Astrocyte (in vitro differentiated cells and primary cell): ENCODE data around the gene MAST3. TPM values are rescaled to one million over a fixed set of nuclear protein-coding genes. Genes with fewer than 3 reads are reported as not detected.
A peak's percentile ranks its signal among the peaks of the same experiment; 100 is the strongest.

Source experiments
- DNase-seq: peaks from one replicate; pipeline ENCODE4 v3.0.0-alpha.2; 2010; ENCODE audit warnings: low read depth
- FAIRE-seq: peaks from 2 replicates; lab custom pipeline; 2011; peaks lifted over from hg19 to GRCh38; lab: Jason Lieb, UNC
- H2AFZ ChIP-seq: 2 replicates; pipeline ENCODE4 v1.6.0; 2012; ENCODE audit warnings: low read depth, low read length, inconsistent platforms
- H3K27ac ChIP-seq: 2 replicates; pipeline ENCODE4 v1.5.1; 2011; ENCODE audit warnings: low read depth, low read length, inconsistent platforms
- H3K27me3 ChIP-seq: 2 replicates; pipeline ENCODE4 v1.6.0; 2011; ENCODE audit warnings: low read length, inconsistent platforms; ENCODE audit not compliant: insufficient read depth
- H3K36me3 ChIP-seq: 2 replicates; pipeline ENCODE4 v1.5.1; 2011; ENCODE audit warnings: low read length, inconsistent platforms; ENCODE audit not compliant: insufficient read depth
- H3K4me1 ChIP-seq: 2 replicates; pipeline ENCODE4 v1.5.1; 2011; ENCODE audit warnings: low read length, inconsistent platforms; ENCODE audit not compliant: insufficient read depth
- H3K4me2 ChIP-seq: 2 replicates; pipeline ENCODE4 v1.6.0; 2012; ENCODE audit warnings: low read length, inconsistent platforms
- H3K4me3 ChIP-seq: 2 replicates; pipeline ENCODE4 v1.5.1; 2011; ENCODE audit warnings: low read depth, mild to moderate bottlenecking, low read length, inconsistent platforms; ENCODE audit not compliant: insufficient read depth
- H3K79me2 ChIP-seq: 2 replicates; pipeline ENCODE4 v1.6.0; 2012; ENCODE audit warnings: mild to moderate bottlenecking, low read length, inconsistent platforms; ENCODE audit not compliant: insufficient read depth
- H3K9ac ChIP-seq: 2 replicates; pipeline ENCODE4 v1.6.0; 2012; ENCODE audit warnings: mild to moderate bottlenecking, low read length, inconsistent platforms
- H3K9me3 ChIP-seq: 2 replicates; pipeline ENCODE4 v1.5.1; 2012; ENCODE audit warnings: low read depth, mild to moderate bottlenecking, low read length, inconsistent platforms; ENCODE audit not compliant: insufficient read depth
- H4K20me1 ChIP-seq: 2 replicates; pipeline ENCODE4 v1.6.0; 2012; ENCODE audit warnings: low read length, inconsistent platforms; ENCODE audit not compliant: insufficient read depth
- H3K27ac Mint-ChIP-seq: one replicate; pipeline ENCODE4 v1.8.0; 2021; ENCODE audit warnings: mild to moderate bottlenecking, mixed read lengths; ENCODE audit not compliant: unreplicated experiment
- H3K27me3 Mint-ChIP-seq: one replicate; pipeline ENCODE4 v1.8.0; 2021; ENCODE audit warnings: low read depth, mixed read lengths; ENCODE audit not compliant: unreplicated experiment
- H3K36me3 Mint-ChIP-seq: one replicate; pipeline ENCODE4 v1.8.0; 2021; ENCODE audit warnings: low read depth, mixed read lengths; ENCODE audit not compliant: unreplicated experiment
- H3K4me1 Mint-ChIP-seq: one replicate; pipeline ENCODE4 v1.8.0; 2021; ENCODE audit warnings: low read depth, mixed read lengths; ENCODE audit not compliant: unreplicated experiment
- H3K4me3 Mint-ChIP-seq: one replicate; pipeline ENCODE4 v1.8.0; 2021; ENCODE audit warnings: mild to moderate bottlenecking, moderate library complexity, mixed read lengths; ENCODE audit not compliant: unreplicated experiment
- H3K9me3 Mint-ChIP-seq: one replicate; pipeline ENCODE4 v1.8.0; 2021; ENCODE audit warnings: mild to moderate bottlenecking, mixed read lengths; ENCODE audit not compliant: unreplicated experiment
- CTCF ChIP-seq: IDR thresholded peaks from 2 replicates; pipeline ENCODE4 v1.5.1; 2011; ENCODE audit warnings: low read depth, mild to moderate bottlenecking, inconsistent platforms, low read length, moderate library complexity; ENCODE audit not compliant: insufficient read depth
- EZH2 ChIP-seq: IDR thresholded peaks from 2 replicates; pipeline ENCODE4 v1.6.1; 2012; ENCODE audit warnings: mild to moderate bottlenecking, low read length, inconsistent platforms; ENCODE audit not compliant: insufficient read depth
- total RNA-seq: library from RNA; stranded (reverse); gene quantifications from 2 replicates; pipeline ENCODE4 v1.2.1, GENCODE V29; 2021

MAST3 gene
- total RNA-seq, 1 donor from 2014 or later: 5.5 TPM

- Histone ChIP-seq H3K9me3 (no peaks in the 10 kb centered on the region), H3K4me1 (peaks cover 9% of the 10 kb centered on the region), H4K20me1 (peaks cover 14% of the 10 kb centered on the region), H3K4me2 (no peak overlapping the region), H3K79me2 (peaks cover 7% of the 10 kb centered on the region), H3K4me3 (no peak overlapping the region), H3K9ac (no peak overlapping the region), H3K36me3 (no peaks in the 10 kb centered on the region), H3K27ac (no peak overlapping the region), H2AFZ (no peak overlapping the region), H3K27me3 (no peaks in the 10 kb centered on the region)
- no peak for DNase-seq
- Mint-ChIP-seq H3K36me3 (peaks cover 18% of the 10 kb centered on the region), H3K27me3 (no peaks in the 10 kb centered on the region), H3K9me3 (no peaks in the 10 kb centered on the region), H3K4me3 (no peak overlapping the region), H3K4me1 (peaks cover 3% of the 10 kb centered on the region), H3K27ac (no peak overlapping the region)
- no peak for TF ChIP-seq CTCF
- TF ChIP-seq EZH2: no peak
- FAIRE-seq: no peak
Measured at GRCh38 chr19:18197941-18198340, 100.4 kb downstream of the MAST3 start.

GRCh38 chr19:18198374-18198773 is 100.8 kb downstream of the MAST3 start:
- Mint-ChIP-seq H3K36me3 (peaks cover 18% of the 10 kb centered on the region), H3K27ac (no peak overlapping the region), H3K4me1 (peaks cover 4% of the 10 kb centered on the region), H3K9me3 (peaks cover 2% of the 10 kb centered on the region), H3K4me3 (peak overlapping the region; percentile 27), H3K27me3 (peaks cover 2% of the 10 kb centered on the region)
- Histone ChIP-seq H3K9ac (no peak overlapping the region), H3K4me3 (no peak overlapping the region), H3K36me3 (no peaks in the 10 kb centered on the region), H2AFZ (no peak overlapping the region), H3K4me1 (peaks cover 13% of the 10 kb centered on the region), H3K9me3 (no peaks in the 10 kb centered on the region), H3K79me2 (peaks cover 10% of the 10 kb centered on the region), H3K27me3 (no peaks in the 10 kb centered on the region), H4K20me1 (peaks cover 17% of the 10 kb centered on the region), H3K27ac (no peak overlapping the region), H3K4me2 (no peak overlapping the region)
- FAIRE-seq (no peak), DNase-seq (no peak)
- TF ChIP-seq EZH2 (no peak), CTCF (no peak)

Other genes starting within 250 kb of the MAST3 start
- 1.00 and 1.8 TPM in 2 replicates for gene JAK3, start 249.8 kb upstream of the MAST3 start, total RNA-seq
- gene RPL18A, start 237.9 kb upstream of the MAST3 start, total RNA-seq: 1,839 and 1,909 TPM in 2 replicates
- not detected in 2 replicates for gene SLC5A5, start 225.8 kb upstream of the MAST3 start, total RNA-seq
- gene CCDC124, start 164.8 kb upstream of the MAST3 start, total RNA-seq: 91.0 and 97.3 TPM in 2 replicates
- 1.5 and 1.6 TPM in 2 replicates for gene KCNN1, start 130.7 kb upstream of the MAST3 start, total RNA-seq
- 2.6 and 2.8 TPM in 2 replicates for gene ARRDC2, start 89.6 kb upstream of the MAST3 start, total RNA-seq
- gene IL12RB1, start 10.8 kb upstream of the MAST3 start, total RNA-seq: 0.07 TPM in 1 of 2 replicates, not detected in the other
- 58.4 and 60.6 TPM in 2 replicates for gene PIK3R2, start 55.4 kb downstream of the MAST3 start, total RNA-seq
- gene IFI30, start 76.0 kb downstream of the MAST3 start, total RNA-seq: 0.89 and 2.3 TPM in 2 replicates
- gene MPV17L2, start 95.4 kb downstream of the MAST3 start, total RNA-seq: 17.7 and 21.8 TPM in 2 replicates
- 6.6 and 7.5 TPM in 2 replicates for gene RAB3A, start 106.3 kb downstream of the MAST3 start, total RNA-seq
- 0.64 and 0.70 TPM in 2 replicates for gene PDE4C, start 128.7 kb downstream of the MAST3 start, total RNA-seq
- 1.3 and 1.7 TPM in 2 replicates for gene IQCN, start 176.7 kb downstream of the MAST3 start, total RNA-seq
- 151 and 161 TPM in 2 replicates for gene JUND, start 183.8 kb downstream of the MAST3 start, total RNA-seq
- gene LSM4, start 225.3 kb downstream of the MAST3 start, total RNA-seq: 102 and 127 TPM in 2 replicates
- gene PGPEP1, start 242.8 kb downstream of the MAST3 start, total RNA-seq: 20.6 and 28.4 TPM in 2 replicates